ENCODE measurements around the gene NR2F1.

The NR2F1 gene

DNA sequence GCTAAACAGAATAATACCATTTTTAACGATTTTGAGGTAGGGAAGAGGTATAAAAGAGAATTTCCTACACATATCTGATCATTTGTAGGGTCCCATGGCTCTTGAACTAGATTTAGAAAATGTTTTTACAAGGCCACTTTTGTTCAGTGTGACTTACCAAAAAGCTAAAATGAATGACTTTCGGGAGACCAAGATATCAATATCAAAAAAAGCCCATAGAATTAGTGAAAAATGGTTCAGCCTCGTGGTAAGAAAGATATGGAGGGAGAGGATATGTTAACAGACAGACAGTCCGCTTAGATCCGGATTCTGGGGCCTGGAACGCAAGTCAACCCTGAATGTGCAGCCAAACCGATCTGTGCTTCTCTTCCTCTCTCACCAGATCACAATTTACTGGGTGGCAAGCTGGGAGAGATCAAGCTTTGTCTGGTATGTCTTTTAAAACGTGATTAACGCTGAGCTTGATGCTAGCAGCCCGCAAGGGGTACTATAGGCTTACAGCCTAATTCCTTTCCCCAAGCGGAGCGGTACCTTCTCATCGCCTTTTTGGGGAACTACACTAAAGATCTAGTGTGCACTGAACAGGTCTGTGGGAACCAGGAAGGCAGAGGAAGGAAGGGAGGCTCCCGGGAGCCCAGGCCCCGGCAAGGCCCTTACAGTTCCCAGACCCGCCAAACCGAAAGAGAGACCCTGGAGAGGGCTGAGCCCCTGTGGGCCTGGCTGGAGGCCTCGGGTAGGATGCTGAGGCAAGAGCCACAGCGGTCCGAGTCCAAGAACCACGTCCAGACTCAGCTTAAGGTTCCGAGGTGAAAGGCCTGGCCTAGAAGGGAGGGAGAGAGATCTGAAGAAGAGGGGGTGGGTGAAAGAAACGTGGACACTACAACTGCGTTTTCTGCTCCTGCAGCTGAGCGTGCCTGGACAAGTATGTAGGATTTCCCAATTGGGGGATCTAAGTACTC is 4.9 kb upstream of the NR2F1 start:
- DNase-seq (ENCODE audit: low read depth), result no peak

DNA sequence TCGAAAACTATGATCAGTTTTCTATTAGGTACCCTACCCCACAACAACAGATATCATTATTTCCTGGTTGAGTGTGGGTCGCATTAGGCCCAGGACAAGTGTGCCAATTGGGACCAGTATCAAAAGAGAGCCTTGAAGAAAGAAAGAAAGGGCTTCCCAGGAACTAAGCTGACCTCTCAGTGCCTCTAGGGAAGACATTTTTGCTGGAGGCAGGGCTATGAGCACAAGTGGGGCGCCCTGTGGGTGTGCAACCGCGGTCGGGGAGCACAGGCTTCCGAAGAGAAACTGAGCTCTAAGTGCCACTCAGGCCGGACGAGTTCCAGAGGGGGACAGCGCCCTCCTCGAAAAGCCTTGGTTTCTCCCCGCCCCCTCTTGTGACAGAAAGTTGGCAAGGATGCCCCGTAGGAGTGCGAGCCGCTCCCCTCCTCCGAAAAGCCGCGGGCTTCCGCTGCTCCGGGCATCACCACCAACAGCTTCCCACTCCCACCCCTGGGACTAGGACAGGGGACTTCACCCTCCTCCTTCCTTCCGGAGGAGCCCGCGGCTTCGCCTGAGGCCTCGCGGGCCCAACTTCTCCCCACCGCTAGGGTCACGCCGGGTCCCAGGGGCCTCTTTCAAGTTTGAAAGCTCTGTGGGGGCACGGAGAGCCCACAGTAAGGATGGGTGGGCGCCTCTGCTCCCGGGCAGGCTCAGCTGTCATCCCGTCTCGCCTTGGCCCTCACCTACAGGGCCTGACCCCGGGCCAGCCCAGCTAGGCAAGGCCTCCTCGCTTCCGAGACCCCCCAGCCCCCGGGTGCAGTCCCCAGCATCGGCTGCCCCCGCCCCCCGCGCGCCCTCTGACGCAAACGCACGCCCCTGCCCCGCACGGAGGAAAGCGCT is 4.0 kb upstream of the NR2F1 start:
- no peak for DNase-seq (ENCODE audit: low read depth)

DNA sequence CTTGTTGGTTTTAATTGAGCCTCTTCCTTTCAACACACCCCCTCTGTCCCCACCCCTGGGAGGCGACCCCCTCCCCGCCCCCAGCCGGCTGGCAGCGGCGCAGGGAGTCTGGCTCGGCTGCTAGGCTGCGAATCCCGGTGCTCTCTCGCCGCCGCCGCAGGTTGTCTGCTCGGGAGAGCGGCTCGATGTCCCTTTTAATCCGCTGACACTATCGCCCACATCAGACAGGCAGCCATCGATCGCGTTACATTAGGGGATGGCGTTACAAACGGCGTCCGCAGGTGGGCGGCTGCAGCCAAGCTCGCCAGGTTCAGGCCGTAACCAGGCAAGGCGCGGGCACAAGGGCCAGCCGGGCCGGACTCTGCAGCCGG is 3.3 kb upstream of the NR2F1 start:
- DNase-seq (ENCODE audit: low read depth), result no peak

DNA sequence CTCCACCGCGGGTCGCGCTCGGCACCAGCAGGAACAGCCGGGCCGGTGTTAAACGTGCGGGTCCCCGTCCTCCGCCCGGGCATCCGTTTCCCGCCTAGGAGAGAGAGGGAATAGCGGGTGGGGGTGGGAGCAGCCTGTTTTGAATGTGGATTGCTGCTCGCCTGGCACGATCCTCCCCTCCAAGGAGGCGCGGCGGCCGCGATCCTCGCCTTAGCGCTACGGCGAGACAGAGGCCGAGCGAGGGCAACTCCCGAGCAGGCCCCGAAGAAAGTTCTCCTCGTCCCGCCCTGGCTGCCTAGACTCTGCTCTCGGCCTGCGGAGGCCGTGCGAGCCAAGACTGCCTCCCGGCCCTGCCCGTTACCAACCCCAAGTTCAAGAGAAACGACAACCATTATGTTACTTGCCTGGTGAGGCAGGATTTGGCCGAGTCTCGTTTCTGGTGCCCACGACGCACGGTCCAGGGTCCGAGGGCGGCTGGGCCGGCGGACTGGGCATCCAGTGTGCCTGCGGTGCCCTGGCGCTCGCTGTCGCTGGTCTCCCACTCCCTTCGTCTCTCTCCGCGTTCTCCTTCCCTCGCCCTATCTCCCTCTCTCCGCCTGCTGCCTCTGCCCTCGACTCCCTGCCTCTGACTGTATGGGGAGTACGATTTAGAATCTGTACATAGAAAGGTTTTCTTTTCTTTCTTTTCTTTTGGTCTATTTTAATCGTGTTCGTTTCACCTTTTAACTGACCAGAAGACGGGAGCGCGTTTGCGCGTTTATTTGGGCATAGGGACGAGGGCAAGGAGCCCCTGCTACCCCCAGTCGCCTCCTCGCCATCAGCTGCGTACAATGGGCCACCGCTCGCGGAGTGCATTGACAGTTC is 2.7 kb upstream of the NR2F1 start:
- no peak for DNase-seq (ENCODE audit: low read depth)

GRCh38 chr5:93580927-93581445 is 2.0 kb upstream of the NR2F1 start, which contains the start of gene NR2F1-AS1:
TSS of gene NR2F1-AS1 (minus strand) at chr5:93581219.
- DNase-seq (ENCODE audit: low read depth), result no peak

GRCh38 chr5:93582167-93582462 is 907 bp upstream of the NR2F1 start:
- DNase-seq (ENCODE audit: low read depth), result no peak

DNA sequence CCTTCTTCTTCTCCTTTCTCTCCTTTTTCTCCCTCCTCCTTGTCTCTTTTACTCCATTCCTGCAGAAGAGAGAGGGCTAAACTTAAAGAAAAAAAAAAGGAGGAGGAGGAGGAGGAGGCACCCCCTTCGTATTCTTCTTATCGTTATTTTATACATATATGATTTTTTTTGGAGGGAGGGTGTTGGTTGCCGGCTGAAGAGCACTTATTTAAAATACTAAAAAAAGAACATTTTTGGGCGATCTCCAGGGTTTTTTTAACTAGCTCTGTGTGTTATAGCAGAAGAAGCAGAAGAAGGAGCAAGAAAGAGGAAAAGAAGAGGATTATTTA is 381 bp downstream of the NR2F1 start:
- DNase-seq (ENCODE audit: low read depth), result no peak

DNA sequence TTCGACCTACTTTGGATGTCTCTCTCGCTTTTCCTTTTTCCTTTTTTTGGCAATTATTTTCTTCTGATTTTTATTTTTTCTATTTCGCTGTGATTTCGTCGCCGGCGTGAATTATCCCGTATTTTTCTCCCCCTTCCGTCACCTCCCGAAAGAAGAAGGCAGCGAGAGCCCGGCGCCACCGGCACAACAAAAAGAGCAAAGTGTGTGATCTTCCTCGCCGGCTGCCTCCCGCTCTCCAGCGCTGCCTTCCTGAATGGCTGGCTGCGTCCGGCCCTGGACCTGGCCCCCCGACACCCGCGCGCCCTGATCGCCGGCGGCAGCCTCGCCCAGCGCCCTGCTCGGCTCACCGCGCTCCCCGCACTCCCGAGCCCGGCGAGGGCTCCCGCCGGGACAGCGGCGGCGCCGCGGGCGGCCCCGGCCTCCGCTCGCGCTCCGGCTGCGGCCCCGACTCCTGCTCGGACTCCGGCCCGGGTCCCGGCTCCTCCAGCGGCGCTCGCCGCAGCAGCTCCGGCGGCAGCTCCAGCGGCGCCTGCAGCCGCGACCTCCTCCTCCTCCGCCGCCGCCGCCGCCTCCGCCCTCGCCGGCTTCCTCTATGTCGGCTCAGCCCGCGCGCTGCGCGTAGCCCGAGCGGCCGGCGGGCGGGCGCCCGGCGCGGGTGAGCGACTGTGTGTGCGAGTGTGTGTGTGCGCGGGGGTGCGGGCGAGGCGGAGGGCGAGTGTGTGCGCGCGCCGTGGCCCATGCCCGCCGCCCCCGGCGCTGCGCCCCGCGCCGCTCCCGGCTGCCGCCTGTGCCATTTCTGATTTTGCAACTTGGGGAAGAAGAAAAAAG is 960 bp downstream of the NR2F1 start:
- no peak for DNase-seq (ENCODE audit: low read depth)

- no peak for DNase-seq (ENCODE audit: low read depth)
Observed at GRCh38 chr5:93584596-93585040, 1.6 kb downstream of the NR2F1 start.

- DNase-seq (ENCODE audit: low read depth), result no peak
Observed at GRCh38 chr5:93585041-93585766, 2.2 kb downstream of the NR2F1 start.

DNA sequence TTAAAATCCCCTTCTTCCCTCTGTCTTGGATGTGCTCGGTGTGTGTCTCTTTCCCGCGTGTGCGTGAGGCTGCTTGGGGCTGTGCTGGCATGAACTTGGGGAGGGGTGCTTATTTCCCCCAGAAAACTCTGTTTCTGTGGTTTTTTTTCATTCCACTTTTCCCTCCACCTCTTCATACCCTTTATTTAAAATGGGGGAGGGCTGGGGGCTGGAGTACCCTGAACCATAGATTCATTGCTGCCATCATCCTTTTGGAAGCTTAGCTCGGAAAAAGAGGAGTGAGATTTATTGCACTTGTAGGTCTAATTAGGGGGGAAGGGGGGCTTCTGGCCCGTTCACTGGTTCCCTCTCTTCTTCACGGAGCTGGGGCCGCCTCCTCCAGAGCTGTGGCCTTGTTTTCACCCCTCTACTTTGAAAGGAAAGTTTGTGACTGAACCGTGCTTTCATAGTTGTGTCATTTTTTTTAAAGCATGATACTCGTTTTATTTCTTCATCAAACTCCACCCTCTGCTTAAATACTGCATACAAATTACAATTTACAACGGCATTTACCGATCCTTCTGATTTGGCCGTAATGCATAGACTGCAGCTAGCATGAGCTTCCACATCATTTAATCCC is 2.9 kb downstream of the NR2F1 start:
- no peak for DNase-seq (ENCODE audit: low read depth)

DNA sequence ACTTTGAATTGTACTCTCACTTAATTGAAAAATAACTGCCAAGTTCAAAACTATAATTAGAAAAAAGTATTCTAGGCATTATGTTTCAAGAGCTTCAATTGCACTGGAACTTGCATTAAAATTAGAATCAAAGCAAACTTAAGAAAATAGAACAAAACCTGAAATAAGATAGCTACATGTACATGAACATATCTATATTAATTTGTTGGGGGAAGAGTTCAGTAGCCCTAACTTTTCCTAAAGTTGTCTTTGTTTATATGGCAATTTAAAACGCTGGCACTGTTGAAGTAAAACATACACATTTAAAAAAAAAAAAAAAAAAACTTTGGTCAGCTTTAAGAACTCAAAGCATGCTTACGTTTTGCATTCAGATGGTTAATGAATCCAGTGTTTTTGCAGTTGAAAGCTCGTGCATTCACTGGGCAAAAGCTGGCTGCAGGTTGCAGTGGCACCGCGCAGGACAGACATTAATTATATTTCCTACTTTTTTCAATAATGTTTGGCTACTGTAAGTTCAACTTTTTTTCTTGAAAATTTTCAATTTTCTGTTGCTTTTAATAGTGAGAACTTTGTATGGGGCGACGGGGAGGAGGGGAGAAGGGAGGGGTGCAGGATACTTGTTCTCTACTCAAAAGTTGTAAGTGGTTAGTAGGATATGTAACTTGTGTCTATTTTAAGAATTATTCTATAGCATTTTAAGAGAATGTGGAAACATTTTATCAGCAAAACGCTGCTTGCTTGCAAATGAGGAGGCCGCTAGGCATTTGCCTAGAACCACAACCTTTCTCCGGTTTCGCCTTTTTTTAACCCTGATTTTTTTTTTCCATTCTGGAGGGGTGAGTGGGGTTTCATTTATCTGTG is 3.9 kb downstream of the NR2F1 start:
- no peak for DNase-seq (ENCODE audit: low read depth)

DNA sequence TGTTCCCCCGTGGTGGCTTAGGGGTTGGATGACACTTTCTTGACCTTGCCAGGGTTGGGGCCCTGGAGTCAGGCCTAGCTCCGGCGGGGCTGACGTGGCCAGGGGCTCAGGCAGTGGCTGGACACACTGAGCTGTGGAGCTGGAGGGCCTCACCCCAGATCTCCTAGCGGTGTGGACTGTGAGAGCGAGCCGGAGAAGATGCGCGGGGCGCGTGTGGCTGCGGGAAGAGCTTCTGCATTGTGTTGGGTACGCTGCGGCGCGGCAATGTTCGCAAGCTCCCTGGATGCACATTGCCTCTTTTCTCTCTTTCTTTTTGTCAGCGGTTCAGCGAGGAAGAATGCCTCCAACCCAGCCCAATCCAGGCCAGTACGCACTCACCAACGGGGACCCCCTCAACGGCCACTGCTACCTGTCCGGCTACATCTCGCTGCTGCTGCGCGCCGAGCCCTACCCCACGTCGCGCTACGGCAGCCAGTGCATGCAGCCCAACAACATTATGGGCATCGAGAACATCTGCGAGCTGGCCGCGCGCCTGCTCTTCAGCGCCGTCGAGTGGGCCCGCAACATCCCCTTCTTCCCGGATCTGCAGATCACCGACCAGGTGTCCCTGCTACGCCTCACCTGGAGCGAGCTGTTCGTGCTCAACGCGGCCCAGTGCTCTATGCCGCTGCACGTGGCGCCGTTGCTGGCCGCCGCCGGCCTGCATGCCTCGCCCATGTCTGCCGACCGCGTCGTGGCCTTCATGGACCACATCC is 4.8 kb downstream of the NR2F1 start:
- DNase-seq (ENCODE audit: low read depth), result no peak

DNA sequence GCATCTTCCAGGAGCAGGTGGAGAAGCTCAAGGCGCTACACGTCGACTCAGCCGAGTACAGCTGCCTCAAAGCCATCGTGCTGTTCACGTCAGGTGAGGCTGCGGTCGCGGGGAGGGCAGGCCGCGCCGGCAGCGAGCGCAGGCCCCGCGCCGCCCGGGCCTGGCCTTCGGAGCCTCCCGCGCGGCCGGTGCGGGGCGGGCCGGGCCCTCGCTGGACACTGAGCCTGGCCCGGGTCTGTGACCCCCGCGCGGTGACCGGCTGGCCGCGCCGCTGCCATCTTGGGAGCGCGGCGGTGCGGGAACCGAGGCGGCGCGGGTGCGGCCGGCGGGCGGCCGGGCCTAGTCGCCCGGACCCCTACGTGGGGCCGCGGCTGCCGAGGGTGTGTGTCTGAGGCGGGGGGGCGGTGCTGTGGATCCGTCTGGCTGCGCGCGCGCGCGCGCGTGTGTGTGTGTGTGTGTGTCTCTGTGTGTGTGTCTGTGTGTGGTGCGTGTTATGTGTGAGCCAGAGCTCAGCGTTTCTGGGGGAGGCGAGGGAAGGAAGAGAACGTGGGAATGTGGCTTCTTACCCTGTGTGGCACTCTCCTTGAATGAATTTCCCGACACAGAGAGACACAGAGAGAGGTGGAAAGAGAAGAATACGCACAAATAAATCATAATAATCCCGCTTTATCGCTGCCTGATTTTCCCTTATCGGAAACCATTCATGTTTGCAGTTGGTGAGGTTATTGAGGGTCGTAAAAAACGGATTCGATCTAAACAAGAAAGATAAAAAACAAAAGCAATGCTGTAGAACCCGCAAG is 5.5 kb downstream of the NR2F1 start:
- no peak for DNase-seq (ENCODE audit: low read depth)

DNA sequence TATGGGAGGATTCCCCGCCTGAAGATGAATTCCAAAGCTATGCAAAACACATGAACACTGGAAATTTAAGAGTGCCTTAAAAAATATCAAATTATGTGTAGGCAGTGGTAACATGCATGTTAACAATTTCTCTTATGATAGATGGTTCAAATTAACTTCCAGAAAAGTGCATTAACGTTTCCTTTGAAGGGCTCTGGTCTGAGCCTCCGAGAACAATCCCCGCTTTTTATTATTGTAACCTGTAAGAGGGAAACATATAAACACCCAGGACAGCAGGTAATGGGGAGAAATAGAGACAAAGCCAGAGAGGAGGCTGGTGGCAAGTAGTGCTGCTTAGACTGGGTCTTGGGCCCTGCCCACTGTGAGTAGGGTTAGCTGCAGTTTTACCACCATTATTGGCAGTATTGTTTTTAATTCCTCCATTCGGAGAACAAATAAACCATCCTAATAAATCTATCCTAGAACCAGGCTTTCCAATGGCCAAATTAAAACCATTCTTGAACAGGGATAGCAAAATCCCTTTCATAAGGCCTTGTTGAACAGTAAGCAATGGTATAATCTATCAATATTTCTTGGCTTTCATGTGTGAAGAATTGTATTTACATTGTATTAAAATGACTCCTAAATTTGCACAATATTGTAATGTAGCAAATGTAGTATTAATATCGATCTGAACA is 6.3 kb downstream of the NR2F1 start:
- DNase-seq (ENCODE audit: low read depth), result no peak

DNA sequence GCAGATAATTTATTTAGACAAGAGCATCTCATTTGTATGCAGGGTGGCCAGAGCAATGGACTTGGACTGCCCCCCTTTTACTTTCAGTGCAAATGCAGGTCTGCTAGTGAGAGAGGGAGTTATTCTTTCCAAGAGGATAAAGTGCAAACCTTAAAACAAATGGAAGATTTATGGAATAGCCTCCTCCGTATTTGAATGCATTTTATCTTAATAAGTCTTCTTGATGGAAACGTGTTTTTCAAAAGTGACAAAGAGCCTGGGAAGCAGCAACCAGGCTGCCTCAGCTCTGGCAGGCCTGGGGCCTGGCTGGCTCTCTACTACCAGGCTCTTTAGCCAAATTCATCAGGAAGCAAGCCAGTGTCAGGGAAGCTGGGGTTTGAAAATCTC is 6.8 kb downstream of the NR2F1 start:
- no peak for DNase-seq (ENCODE audit: low read depth)

DNA sequence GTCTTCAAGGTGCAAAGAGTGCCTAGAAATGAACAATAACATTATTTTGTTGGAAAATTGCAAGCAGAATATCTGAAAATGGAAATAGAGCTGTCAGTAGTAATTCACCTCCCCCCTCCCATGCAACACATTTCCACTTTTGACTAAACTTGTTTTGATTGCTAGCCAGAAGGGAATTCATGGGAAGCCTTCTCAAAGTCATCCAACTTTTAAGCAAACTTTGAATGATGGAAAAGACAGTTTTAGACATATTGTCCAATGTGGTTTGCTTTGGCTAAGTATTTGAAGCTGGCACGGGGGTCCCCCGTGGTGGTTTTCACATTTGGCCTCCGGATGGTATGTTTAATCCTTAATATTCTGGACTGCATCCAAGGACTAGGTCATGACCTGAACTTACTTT is 7.5 kb downstream of the NR2F1 start:
- DNase-seq (ENCODE audit: low read depth), result no peak
